Activated B cell treated with CpG ODN at 0.5 μM for 24 hours (primary cell): ENCODE data around the gene SLC33A1. TPM values are rescaled to one million over a fixed set of nuclear protein-coding genes. Genes with fewer than 3 reads are reported as not detected.

ENCODE experiments used
- ATAC-seq: fragments of 200-7000 bp; cut with Tn5 transposase; one replicate; pipeline ENCODE4 v1.10.0; 2021; ENCODE audit warnings: low read depth, mild to moderate bottlenecking, moderate library complexity
- CTCF ChIA-PET: fragments of 350-600 bp; sonication (Branson Sonifier 250); formaldehyde crosslinking; loops from one replicate; lab custom pipeline; 2021; ENCODE audit warnings: antibody characterized with exemption; lab: Charles Lee
- POLR2A ChIA-PET: fragments of 350-600 bp; sonication (Branson Sonifier 250); formaldehyde crosslinking; loops from one replicate; lab custom pipeline; 2021; ENCODE audit warnings: antibody characterized with exemption; lab: Charles Lee
- DNase-seq: peaks from one replicate; pipeline ENCODE4 v3.0.0; 2022
- H3K27ac Mint-ChIP-seq: one replicate; pipeline ENCODE4 v1.8.0; 2020; ENCODE audit warnings: mixed read lengths
- H3K27me3 Mint-ChIP-seq: one replicate; pipeline ENCODE4 v1.8.0; 2021; ENCODE audit warnings: mixed read lengths
- H3K36me3 Mint-ChIP-seq: one replicate; pipeline ENCODE4 v1.8.0; 2021; ENCODE audit warnings: low read depth, mixed read lengths
- H3K4me1 Mint-ChIP-seq: one replicate; pipeline ENCODE4 v1.8.0; 2021; ENCODE audit warnings: mixed read lengths
- H3K4me3 Mint-ChIP-seq: one replicate; pipeline ENCODE4 v1.8.0; 2020; ENCODE audit warnings: mild to moderate bottlenecking, mixed read lengths
- H3K9me3 Mint-ChIP-seq: one replicate; pipeline ENCODE4 v1.8.0; 2020; ENCODE audit warnings: mixed read lengths
- CTCF ChIP-seq: fragments of 200-600 bp; IDR thresholded peaks from one replicate; pipeline ENCODE4 v1.8.0; 2022; ENCODE audit warnings: antibody characterized with exemption, mild to moderate bottlenecking
- intact Hi-C: fragments of 100-400 bp; cut with micrococcal nuclease; formaldehyde crosslinking; loops from one replicate; pipeline ENCODE4 v1.15.1; 2024
- total RNA-seq: library from RNA; stranded (reverse); gene quantifications from 2 replicates; pipeline ENCODE4 v1.2.3, GENCODE V29; 2022

The SLC33A1 gene
- total RNA-seq, 1 donor from 2014 or later = 23.3 TPM

- CTCF ChIA-PET = no interaction called here
- peaks cover 6% of the 10 kb centered on the region for H3K9me3 Mint-ChIP-seq
- TF ChIP-seq CTCF = no peak
- ATAC-seq = no peak
- DNase-seq = no peak
- H3K36me3 Mint-ChIP-seq = peaks cover 29% of the 10 kb centered on the region
- intact Hi-C loops = no loop called here
- H3K27ac Mint-ChIP-seq = no peak overlapping the region
- H3K4me1 Mint-ChIP-seq = no peaks in the 10 kb centered on the region
- POLR2A ChIA-PET = no interaction called here
- H3K4me3 Mint-ChIP-seq = no peak overlapping the region
- no peaks in the 10 kb centered on the region for H3K27me3 Mint-ChIP-seq
Measured at GRCh38 chr3:155780291-155780690, 73.9 kb downstream of the SLC33A1 start.

- Mint-ChIP-seq H3K36me3 (peaks cover 38% of the 10 kb centered on the region), H3K27me3 (no peaks in the 10 kb centered on the region), H3K27ac (no peak overlapping the region), H3K4me1 (no peaks in the 10 kb centered on the region), H3K4me3 (no peak overlapping the region), H3K9me3 (peaks cover 6% of the 10 kb centered on the region)
- DNase-seq (no peak), ATAC-seq (no peak)
- CTCF ChIA-PET = no interaction called here
- intact Hi-C loops = no loop called here
- no peak for TF ChIP-seq CTCF
- POLR2A ChIA-PET = no interaction called here
Measured at GRCh38 chr3:155778462-155778861, 75.8 kb downstream of the SLC33A1 start.

DNA sequence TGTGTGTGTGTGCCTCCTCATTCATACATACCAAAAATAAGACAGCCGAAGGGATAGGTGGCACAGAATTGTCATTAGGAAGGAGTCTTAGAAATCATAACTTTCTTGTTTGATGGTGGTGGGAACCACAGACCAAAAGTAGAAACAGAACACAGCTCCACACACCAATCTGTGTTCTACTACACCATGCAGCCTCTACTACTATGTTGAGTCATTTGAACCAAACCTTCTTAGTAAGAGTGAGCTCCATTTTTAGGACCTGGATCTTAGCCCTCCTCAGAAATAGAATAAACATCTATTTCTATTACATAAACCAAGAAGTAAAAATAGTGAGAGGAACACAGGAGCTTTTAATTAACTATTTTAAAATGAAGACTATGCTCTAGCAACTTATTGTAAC lies 81.4 kb downstream of the SLC33A1 start:
- ATAC-seq (no peak), DNase-seq (no peak)
- ChIA-PET POLR2A (no interaction called here), CTCF (no interaction called here)
- Mint-ChIP-seq H3K36me3 (peaks cover 27% of the 10 kb centered on the region), H3K4me3 (no peak overlapping the region), H3K27ac (no peak overlapping the region), H3K4me1 (no peaks in the 10 kb centered on the region), H3K9me3 (peaks cover 6% of the 10 kb centered on the region), H3K27me3 (no peaks in the 10 kb centered on the region)
- TF ChIP-seq CTCF = no peak
- intact Hi-C loops = no loop called here

DNA sequence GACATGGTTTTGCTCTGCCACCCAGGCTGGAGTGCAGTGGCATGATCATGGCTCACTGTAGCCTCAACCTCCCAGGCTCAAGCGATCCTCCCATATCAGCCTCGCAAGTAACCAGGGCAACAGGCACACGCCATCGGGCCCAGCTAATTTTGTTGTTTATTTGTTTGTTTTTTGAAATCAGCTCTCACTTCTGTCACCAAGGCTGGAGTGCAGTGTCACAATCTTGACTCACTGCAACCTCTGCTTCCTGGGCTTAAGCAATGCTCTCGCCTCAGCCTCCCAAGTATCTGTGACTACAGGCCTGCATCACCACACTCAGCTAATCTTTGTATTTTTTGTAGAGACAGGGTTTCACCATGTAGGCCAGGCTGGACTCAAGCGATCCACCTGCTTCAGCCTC lies 83.1 kb downstream of the SLC33A1 start:
- Mint-ChIP-seq H3K36me3 (peaks cover 27% of the 10 kb centered on the region), H3K4me1 (no peaks in the 10 kb centered on the region), H3K4me3 (no peak overlapping the region), H3K27me3 (no peaks in the 10 kb centered on the region), H3K27ac (no peak overlapping the region), H3K9me3 (peaks cover 6% of the 10 kb centered on the region)
- no peak for TF ChIP-seq CTCF
- DNase-seq (no peak), ATAC-seq (no peak)
- ChIA-PET CTCF (no interaction called here), POLR2A (no interaction called here)
- intact Hi-C loops = no loop called here

Other genes starting within 250 kb of the SLC33A1 start
- 0.12 and 0.27 TPM in 2 replicates for gene PLCH1, start 109.4 kb downstream of the SLC33A1 start, total RNA-seq
- 1.6 and 2.4 TPM in 2 replicates for gene C3orf33, start 48.1 kb downstream of the SLC33A1 start, total RNA-seq
- gene GMPS, start 16.2 kb upstream of the SLC33A1 start, total RNA-seq = 42.2 and 45.1 TPM in 2 replicates